Endometrial microvascular endothelial cells (primary cell): ENCODE data around the gene OCA2. TPM values are rescaled to one million over a fixed set of nuclear protein-coding genes. Genes with fewer than 3 reads are reported as not detected.
"Not testable (repeated sequence)": the region's sequence is repeated elsewhere in the genome, so short reads cannot be mapped to it uniquely, and the experiment has no call there.

Source experiments
- in situ Hi-C: cut with HindIII; loops from 2 replicates; pipeline ENCODE4 v1.10.0; 2017; ENCODE audit warnings: low sequenced_read_pairs, low pct_unique_long_range_greater_than_20kb; ENCODE audit errors: inconsistent ontology term
- total RNA-seq: library from RNA; depleted of rRNA; stranded (reverse); fragments of >200 nt; gene quantifications from one replicate; pipeline ENCODE4 v1.2.3, GENCODE V29; 2015; ENCODE audit errors: inconsistent ontology term

Gene OCA2
- total RNA-seq, 1 donor from 2014 or later = not detected

- in situ Hi-C loops = no loop called here
Measured at GRCh38 chr15:27870320-27870719, 228.8 kb downstream of the OCA2 start.

DNA sequence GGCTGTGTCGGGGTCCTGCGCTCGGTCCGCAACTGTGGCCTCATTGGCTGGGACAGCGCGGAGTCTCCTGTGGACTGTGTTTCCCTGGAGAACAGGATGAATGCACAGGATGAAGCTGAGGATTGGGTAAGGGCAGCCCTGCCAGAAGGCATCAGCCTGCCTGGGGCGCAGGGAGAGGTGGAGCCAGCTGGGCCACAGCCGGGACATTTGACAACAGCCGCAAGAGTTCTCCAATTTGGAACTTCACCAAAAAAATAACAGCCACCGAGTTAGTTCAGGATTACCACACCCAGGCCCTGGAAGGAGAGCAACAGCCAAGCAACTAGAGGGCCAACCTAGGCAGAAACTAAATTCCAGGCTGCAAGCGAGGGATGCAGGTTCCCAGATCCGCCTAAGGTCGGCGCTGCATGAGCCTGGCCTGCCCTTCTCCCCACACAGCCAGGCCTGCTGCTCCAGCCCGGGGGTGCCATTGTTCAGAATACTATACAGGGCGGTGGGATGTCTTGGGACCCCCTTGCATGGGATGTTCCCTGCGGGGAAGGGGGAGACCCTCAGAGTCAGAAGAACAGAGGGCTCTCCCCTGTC, 229.3 kb downstream of the OCA2 start:
- in situ Hi-C loops = no loop called here

- in situ Hi-C loops = no loop called here
Measured at GRCh38 chr15:27868828-27869404, 230.2 kb downstream of the OCA2 start.

DNA sequence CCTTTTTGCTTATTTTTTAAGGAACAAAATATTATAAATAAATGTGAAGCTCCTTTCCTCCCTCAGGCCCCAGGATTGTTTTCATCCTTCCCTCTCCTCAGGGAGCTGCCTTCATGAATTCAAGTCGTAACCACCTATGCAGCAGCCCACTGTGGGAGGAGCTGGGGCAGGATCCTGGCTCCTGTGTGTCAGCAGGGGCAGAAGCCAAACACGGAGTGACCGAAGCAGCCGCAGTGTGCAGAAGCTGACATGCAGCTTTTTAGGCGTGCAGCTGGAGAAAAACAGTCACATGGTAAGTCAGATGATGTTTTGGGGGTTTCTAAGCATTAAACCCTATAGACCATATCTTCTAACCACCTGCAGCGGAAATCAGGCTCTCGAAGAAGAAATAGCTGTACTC, 231.3 kb downstream of the OCA2 start:
- in situ Hi-C loops = no loop called here

GRCh38 chr15:27866505-27867165, 232.5 kb downstream of the OCA2 start:
- in situ Hi-C loops = no loop called here

- in situ Hi-C loops = no loop called here
Measured at GRCh38 chr15:27865926-27866325, 233.2 kb downstream of the OCA2 start.

- in situ Hi-C loops = no loop called here
Measured at GRCh38 chr15:27865323-27865922, 233.7 kb downstream of the OCA2 start.

- in situ Hi-C loops = no loop called here
Measured at GRCh38 chr15:27864719-27865118, 234.4 kb downstream of the OCA2 start.

- in situ Hi-C loops = no loop called here
Measured at GRCh38 chr15:27864086-27864485, 235.0 kb downstream of the OCA2 start.

- in situ Hi-C loops = no loop called here
Measured at GRCh38 chr15:27863000-27863399, 236.1 kb downstream of the OCA2 start.

DNA sequence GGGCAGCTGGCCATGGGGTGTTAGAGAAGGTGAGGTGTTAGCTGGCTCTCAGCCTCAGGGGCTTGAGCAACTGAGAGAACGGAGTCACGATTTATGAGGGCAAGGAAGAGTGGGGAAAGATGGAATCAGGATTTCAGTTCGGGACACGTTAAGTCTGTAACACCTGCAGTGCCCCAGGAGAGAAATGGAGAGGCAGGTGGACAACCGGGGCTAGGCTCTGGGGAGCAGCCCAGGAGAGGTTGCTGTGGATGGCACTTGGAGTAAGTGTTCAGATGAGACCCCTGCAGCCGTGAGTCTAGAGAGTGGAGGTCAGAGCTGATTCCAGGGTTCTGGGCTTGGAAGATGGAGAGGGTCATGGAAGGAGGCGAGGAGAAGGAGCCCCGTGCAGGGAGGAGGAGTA, 237.9 kb downstream of the OCA2 start:
- in situ Hi-C loops = no loop called here

- in situ Hi-C loops = no loop called here
Measured at GRCh38 chr15:27855137-27855536, 244.0 kb downstream of the OCA2 start.

- in situ Hi-C loops = no loop called here
Measured at GRCh38 chr15:27854601-27855000, 244.5 kb downstream of the OCA2 start.

- in situ Hi-C loops = no loop called here
Measured at GRCh38 chr15:27853624-27854455, 245.3 kb downstream of the OCA2 start.

DNA sequence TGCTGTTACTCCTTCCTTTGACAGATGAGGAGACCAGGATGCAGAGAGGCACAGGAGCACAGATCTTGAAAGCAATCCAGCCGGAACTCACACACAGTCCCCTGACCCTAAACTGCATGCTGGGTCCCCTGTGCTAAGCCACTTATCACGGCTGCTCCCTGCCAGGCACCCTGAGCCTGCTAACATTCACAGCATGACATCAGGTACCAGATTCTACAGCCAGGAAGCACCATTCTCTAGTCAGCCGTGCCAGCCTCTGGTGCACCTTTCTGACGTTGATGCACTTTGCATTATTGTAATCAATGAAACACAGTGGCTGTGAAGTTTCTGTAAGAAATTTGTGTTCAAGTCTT, 247.3 kb downstream of the OCA2 start:
- in situ Hi-C loops = no loop called here

GRCh38 chr15:27850981-27851857, 247.9 kb downstream of the OCA2 start:
- in situ Hi-C loops = no loop called here

DNA sequence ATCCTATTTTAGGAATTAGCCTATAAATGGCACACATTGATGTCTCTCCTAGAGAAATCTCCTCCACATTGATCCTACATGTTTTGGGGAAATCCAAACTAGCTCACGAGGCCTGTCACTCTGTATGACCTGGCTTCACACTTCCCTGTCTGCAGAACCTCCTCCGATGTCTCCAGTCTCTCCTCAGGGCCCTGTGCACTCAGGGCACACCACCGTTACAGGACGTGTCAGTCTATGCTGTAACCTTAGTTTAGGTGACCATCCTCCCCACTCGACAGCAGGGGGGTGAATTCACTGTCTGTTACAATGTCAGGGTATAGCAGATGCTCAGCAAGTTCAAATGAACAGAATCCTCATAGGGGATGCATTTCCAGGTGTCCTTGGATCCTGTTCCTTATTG, 249.1 kb downstream of the OCA2 start:
- in situ Hi-C loops = no loop called here

DNA sequence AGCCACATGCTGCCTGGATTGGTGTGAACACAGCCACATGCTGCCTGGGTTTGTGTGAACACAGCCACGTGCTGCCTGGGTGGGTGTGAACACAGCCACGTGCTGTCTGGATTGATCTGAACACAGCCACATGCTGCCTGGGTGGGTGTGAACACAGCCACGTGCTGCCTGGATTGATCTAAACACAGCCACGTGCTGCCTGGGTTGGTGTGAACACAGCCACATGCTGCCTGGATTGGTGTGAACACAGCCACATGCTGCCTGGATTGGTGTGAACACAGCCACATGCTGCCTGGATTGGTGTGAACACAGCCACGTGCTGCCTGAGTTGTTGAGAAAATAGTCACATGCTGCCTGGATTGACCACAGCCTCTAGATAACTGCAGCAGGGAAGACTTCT, 250.2 kb downstream of the OCA2 start:
- in situ Hi-C loops = not testable (repeated sequence)
